ENCODE data around the gene FGF14.

FGF14 gene

DNA sequence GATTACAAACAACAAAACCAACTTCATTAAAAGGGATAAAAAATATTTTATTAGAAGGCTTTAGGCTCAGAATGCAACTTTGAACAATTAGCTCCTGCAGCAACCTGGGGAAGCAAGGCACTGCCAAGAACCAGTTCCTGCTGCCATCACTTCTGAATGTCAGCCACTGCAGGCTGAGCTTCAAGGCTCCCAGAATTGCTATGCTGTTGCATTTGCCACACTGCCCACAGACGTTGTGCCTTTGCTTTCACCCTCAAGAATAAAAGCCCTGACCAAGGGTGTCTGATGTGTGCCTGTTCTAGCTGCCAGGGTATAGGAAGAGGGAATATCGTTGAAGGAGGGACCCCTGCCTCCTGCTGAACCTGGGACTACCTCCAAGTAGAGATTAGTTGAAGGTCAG is 711.0 kb downstream of the FGF14 start:
- H3K4me1 Mint-ChIP-seq, result no peaks in the 10 kb centered on the region
- H3K36me3 Mint-ChIP-seq, result no peaks in the 10 kb centered on the region
- H3K27ac Mint-ChIP-seq, result no peak overlapping the region
- no peak overlapping the region for H3K4me3 Mint-ChIP-seq
- peaks cover 0 to 8% of the 10 kb centered on the region in 2 donors for H3K27me3 Mint-ChIP-seq
- ATAC-seq (replicated peaks) (no peak), DNase-seq (no peak)
- no peaks in the 10 kb centered on the region for H3K9me3 Mint-ChIP-seq

DNA sequence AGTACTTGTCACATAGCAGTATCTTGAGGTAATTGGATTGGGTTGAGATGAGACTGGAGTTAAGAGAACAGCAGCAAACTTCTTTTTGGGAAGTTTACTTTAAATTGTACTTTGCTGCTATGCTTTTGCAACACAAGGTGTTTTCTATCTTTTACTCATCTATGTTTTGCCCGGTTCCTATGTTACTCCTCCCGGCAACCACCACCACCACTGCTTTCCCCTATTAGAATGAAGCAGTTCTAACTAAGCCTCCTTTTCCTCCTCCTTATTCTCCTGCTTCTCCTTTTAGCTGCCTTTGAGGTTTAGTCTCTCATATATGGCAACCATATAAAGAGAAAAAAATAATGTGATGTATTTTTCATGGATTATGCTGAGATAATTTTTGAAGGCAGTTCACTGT is 715.8 kb downstream of the FGF14 start:
- ATAC-seq (replicated peaks) (no peak), DNase-seq (no peak)
- peaks cover 0 to 17% of the 10 kb centered on the region in 2 donors for H3K27me3 Mint-ChIP-seq
- no peak overlapping the region for H3K27ac Mint-ChIP-seq
- H3K4me3 Mint-ChIP-seq, result no peak overlapping the region
- no peaks in the 10 kb centered on the region for H3K36me3 Mint-ChIP-seq
- no peaks in the 10 kb centered on the region for H3K4me1 Mint-ChIP-seq
- no peaks in the 10 kb centered on the region for H3K9me3 Mint-ChIP-seq

DNA sequence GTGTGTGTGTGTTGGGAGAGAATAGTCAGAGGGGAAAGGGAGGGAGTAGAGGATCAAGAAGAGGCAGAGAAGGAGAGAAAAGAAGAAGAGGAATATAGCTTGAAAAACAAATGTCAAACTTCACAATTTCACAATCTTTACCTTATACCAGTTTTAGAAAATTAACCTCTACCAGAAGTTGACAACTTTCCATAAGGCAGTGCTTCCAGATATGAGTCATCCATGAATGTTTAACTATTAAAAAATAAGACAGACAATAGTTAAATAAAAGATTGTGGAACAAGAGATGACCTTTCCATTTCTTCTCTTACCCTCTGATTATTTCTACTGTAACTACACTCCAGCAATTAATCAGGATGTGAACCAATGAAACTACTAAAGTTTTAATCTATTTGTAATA is 720.0 kb downstream of the FGF14 start:
- Mint-ChIP-seq H3K27ac (no peak overlapping the region), H3K36me3 (no peaks in the 10 kb centered on the region), H3K4me3 (no peak overlapping the region), H3K9me3 (no peaks in the 10 kb centered on the region), H3K4me1 (no peaks in the 10 kb centered on the region), H3K27me3 (peaks cover 0 to 8% of the 10 kb centered on the region in 2 donors)
- ATAC-seq (replicated peaks), result no peak
- DNase-seq, result no peak

DNA sequence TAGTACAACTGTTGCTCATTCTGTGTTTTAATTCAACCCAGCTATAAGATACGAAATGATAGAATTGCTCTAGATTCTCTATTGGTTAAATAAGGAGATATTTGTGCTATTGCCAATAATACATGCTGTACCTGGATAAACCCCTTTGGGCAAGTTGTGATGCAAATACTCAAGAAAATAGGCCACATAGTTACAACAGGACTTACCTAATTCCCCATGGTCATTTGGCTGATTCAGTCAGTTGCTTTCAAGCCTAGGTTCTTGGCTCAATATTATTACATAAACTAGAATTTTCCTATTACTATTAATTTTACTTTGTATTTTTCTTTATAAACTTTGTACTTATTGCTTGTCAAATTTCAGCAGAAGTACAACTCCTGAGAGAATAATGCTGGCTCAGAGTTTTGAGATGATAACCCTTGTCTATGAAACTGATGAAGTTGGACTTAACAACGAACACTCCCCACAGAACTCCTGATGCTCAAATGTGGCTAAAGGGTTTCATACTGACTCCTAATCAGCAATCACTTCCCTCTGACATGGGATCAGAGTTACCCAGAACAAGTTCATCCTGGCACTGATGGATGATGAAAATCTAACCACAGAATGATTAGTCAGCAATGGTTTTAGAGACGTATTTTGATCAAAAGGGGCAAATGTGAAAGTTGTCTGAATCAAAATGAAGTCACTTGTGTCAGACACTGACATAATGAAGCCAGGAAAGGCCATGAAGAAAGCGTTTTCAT is 728.3 kb downstream of the FGF14 start:
- no peak overlapping the region for H3K27ac Mint-ChIP-seq
- H3K4me1 Mint-ChIP-seq, result peaks cover 6 to 7% of the 10 kb centered on the region in 2 donors
- DNase-seq (no peak), ATAC-seq (replicated peaks) (no peak)
- peaks cover 0 to 4% of the 10 kb centered on the region in 2 donors for H3K9me3 Mint-ChIP-seq
- no peaks in the 10 kb centered on the region for H3K36me3 Mint-ChIP-seq
- no peak overlapping the region for H3K4me3 Mint-ChIP-seq
- no peaks in the 10 kb centered on the region for H3K27me3 Mint-ChIP-seq

DNA sequence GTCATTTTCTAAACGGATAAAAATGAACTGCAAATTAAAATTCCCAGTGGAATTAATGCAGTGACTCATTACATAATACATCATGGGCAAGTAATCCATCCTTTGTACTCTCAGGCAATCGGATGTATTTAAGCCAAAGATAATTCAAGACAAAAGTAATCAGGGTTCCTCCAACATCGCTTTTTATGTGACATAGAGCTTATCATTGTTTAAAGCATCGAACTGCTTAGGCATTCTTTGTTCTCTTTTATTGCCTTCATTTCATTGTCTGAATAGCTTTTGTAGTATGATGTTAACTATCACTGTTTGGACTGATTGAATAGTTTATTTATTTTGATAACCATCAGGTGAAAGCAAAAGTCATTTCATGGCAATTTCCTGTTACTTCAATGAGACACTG is 740.0 kb downstream of the FGF14 start:
- DNase-seq (no peak), ATAC-seq (replicated peaks) (no peak)
- H3K4me3 Mint-ChIP-seq, result no peak overlapping the region
- H3K27ac Mint-ChIP-seq, result no peak overlapping the region
- no peaks in the 10 kb centered on the region for H3K4me1 Mint-ChIP-seq
- peaks cover 0 to 2% of the 10 kb centered on the region in 2 donors for H3K9me3 Mint-ChIP-seq
- peaks cover 7 to 9% of the 10 kb centered on the region in 2 donors for H3K27me3 Mint-ChIP-seq
- H3K36me3 Mint-ChIP-seq, result no peaks in the 10 kb centered on the region
